ENCODE measurements around the gene HOXB9. TPM values are rescaled to one million over a fixed set of nuclear protein-coding genes. Genes with fewer than 3 reads are reported as not detected.

Gene HOXB9
- total RNA-seq, 1 donor from 2014 or later, result 0.20 TPM

GRCh38 chr17:48636177-48637018, 10.2 kb upstream of the HOXB9 start:
- H3K9me3 Mint-ChIP-seq (ENCODE audit: low read depth), result no peaks in the 10 kb centered on the region
- peaks cover 88% of the 10 kb centered on the region for H3K27me3 Mint-ChIP-seq (ENCODE audit: low read depth)
- TF ChIP-seq, protein P1, sequence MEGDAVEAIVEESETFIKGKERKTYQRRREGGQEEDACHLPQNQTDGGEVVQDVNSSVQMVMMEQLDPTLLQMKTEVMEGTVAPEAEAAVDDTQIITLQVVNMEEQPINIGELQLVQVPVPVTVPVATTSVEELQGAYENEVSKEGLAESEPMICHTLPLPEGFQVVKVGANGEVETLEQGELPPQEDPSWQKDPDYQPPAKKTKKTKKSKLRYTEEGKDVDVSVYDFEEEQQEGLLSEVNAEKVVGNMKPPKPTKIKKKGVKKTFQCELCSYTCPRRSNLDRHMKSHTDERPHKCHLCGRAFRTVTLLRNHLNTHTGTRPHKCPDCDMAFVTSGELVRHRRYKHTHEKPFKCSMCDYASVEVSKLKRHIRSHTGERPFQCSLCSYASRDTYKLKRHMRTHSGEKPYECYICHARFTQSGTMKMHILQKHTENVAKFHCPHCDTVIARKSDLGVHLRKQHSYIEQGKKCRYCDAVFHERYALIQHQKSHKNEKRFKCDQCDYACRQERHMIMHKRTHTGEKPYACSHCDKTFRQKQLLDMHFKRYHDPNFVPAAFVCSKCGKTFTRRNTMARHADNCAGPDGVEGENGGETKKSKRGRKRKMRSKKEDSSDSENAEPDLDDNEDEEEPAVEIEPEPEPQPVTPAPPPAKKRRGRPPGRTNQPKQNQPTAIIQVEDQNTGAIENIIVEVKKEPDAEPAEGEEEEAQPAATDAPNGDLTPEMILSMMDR (IDR thresholded peaks at IDR 0.05), result peak; percentile 72
- no peaks in the 10 kb centered on the region for H3K36me3 Mint-ChIP-seq (ENCODE audit: low read depth)
- peaks cover 4% of the 10 kb centered on the region for H3K4me1 Mint-ChIP-seq (ENCODE audit: low read depth)
- no peak overlapping the region for H3K27ac Mint-ChIP-seq (ENCODE audit: unreplicated experiment)
- no peak overlapping the region for H3K4me3 Mint-ChIP-seq (ENCODE audit: unreplicated experiment)
- no peak for DNase-seq (ENCODE audit: low spot score)

GRCh38 chr17:48634493-48635208, 8.5 kb upstream of the HOXB9 start:
- H3K4me1 Mint-ChIP-seq (ENCODE audit: low read depth), result peaks cover 4% of the 10 kb centered on the region
- no peak for DNase-seq (ENCODE audit: low spot score)
- H3K27me3 Mint-ChIP-seq (ENCODE audit: low read depth), result peaks cover 90% of the 10 kb centered on the region
- TF ChIP-seq, protein P1 (IDR thresholded peaks at IDR 0.05), result no peak
- H3K27ac Mint-ChIP-seq (ENCODE audit: unreplicated experiment), result no peak overlapping the region
- H3K9me3 Mint-ChIP-seq (ENCODE audit: low read depth), result no peaks in the 10 kb centered on the region
- H3K36me3 Mint-ChIP-seq (ENCODE audit: low read depth), result peaks cover 1% of the 10 kb centered on the region
- no peak overlapping the region for H3K4me3 Mint-ChIP-seq (ENCODE audit: unreplicated experiment)

DNA sequence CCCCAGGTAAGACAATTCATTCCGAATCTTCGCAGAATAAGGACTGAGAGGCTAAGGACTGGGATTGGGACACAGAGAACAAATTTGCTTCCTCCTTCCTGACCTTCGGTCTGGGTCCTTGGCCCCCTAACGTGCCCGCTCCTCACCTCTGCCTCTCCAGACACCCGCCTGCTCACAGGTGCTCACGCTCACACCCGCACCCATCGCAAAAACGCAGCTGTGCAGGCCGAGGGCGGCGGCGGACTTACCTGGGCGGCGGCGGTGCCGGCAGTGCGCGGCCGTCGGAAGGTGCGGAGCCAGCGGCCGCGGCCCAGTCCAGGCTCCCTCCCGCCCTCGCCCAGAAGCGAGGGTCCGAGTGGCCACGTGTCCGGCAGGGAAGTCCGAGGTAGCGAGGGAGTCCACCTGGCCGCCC, 7.1 kb upstream of the HOXB9 start:
- TF ChIP-seq, protein P1 (IDR thresholded peaks at IDR 0.05), result no peak
- H3K27ac Mint-ChIP-seq (ENCODE audit: unreplicated experiment), result no peak overlapping the region
- H3K4me1 Mint-ChIP-seq (ENCODE audit: low read depth), result peaks cover 4% of the 10 kb centered on the region
- no peak overlapping the region for H3K4me3 Mint-ChIP-seq (ENCODE audit: unreplicated experiment)
- no peaks in the 10 kb centered on the region for H3K9me3 Mint-ChIP-seq (ENCODE audit: low read depth)
- DNase-seq (ENCODE audit: low spot score), result no peak
- H3K36me3 Mint-ChIP-seq (ENCODE audit: low read depth), result peaks cover 1% of the 10 kb centered on the region
- H3K27me3 Mint-ChIP-seq (ENCODE audit: low read depth), result peaks cover 91% of the 10 kb centered on the region

DNA sequence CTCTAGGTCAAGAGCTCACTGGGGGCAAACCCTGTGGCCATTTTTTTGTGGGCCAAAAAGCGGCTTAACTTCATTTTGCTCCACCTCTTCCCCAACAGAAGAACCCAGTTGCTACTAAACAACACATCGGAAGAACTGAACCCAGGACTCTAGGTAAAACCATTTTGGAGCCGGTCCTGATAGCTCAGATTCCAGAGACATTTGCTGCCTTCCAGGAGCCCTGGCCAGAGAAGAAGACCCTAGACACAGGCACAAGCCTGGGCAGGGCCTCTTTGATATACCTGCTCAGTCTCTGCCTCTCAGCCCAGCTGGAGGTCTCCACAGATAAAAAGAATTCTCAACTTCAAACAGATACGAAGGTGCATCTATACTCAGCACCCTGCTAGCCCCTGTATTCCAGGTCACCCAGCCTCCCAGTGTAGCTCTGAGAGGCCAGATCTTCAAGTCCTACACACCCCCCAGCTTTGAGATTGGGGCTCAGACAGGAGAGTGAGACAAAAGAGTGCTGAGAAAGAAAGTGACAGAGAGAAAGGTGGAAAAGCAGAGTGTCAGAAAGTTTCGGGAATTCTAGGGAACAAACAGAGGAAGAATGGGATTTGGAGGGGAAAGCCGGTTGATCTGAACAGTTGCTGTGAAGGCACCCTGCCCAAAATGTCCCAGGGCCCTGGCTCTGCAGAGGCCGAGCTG, 6.6 kb upstream of the HOXB9 start:
- Mint-ChIP-seq H3K27ac (ENCODE audit: unreplicated experiment) (no peak overlapping the region), H3K36me3 (ENCODE audit: low read depth) (peaks cover 1% of the 10 kb centered on the region), H3K4me3 (ENCODE audit: unreplicated experiment) (no peak overlapping the region), H3K27me3 (ENCODE audit: low read depth) (peaks cover 91% of the 10 kb centered on the region), H3K9me3 (ENCODE audit: low read depth) (no peaks in the 10 kb centered on the region), H3K4me1 (ENCODE audit: low read depth) (peaks cover 4% of the 10 kb centered on the region)
- DNase-seq (ENCODE audit: low spot score), result no peak
- TF ChIP-seq, protein P1 (IDR thresholded peaks at IDR 0.05), result no peak
